ENCODE data around the gene SEPTIN8.

SEPTIN8 gene

DNA sequence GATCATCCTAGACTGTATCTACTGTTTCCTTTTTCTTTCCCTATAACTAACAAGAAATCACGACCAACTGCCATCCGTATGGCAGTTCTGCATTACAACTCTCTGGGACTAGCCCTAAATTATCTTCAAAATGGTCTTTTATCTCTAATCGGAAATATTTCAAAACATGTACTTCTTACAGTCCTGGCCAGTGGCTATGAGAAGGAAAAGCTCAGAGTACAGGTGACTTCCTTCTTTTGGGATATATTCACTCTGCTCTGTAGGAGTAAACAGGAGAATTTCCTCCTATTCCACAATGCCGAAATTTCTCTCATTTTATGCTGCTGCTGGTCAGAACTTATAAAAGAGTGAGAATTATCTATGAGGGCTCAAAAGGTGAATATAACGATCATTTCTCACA lies 1.8 kb upstream of the SEPTIN8 start:
- H3K4me3 ChIP-seq (ENCODE audit: low read depth, low read length) = no peak overlapping the region
- TF ChIP-seq, protein P1, sequence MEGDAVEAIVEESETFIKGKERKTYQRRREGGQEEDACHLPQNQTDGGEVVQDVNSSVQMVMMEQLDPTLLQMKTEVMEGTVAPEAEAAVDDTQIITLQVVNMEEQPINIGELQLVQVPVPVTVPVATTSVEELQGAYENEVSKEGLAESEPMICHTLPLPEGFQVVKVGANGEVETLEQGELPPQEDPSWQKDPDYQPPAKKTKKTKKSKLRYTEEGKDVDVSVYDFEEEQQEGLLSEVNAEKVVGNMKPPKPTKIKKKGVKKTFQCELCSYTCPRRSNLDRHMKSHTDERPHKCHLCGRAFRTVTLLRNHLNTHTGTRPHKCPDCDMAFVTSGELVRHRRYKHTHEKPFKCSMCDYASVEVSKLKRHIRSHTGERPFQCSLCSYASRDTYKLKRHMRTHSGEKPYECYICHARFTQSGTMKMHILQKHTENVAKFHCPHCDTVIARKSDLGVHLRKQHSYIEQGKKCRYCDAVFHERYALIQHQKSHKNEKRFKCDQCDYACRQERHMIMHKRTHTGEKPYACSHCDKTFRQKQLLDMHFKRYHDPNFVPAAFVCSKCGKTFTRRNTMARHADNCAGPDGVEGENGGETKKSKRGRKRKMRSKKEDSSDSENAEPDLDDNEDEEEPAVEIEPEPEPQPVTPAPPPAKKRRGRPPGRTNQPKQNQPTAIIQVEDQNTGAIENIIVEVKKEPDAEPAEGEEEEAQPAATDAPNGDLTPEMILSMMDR (IDR thresholded peaks at IDR 0.05; ENCODE audit: low read depth, low read length) = no peak

DNA sequence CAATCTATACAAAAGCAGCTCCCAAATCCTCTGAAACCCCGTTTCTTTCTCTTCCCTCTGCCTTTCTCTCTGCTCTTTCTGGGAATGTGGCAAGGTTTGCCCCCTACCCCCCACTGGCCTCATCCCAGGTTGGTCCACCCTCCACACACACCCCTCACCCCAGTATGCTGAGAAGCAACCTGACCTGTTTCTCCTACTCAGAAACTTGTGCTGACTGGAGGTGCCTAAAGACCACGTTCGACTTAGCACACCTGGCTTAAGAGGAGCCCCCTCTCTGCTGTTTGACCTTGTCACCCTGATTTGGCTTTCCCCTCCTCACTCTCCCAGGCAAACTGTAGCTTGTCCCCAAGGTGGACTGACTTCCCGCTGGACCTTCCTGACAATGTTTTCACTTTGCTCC lies 1.1 kb upstream of the SEPTIN8 start:
- TF ChIP-seq, protein P1 (IDR thresholded peaks at IDR 0.05; ENCODE audit: low read depth, low read length) = no peak
- H3K4me3 ChIP-seq (ENCODE audit: low read depth, low read length) = peak overlapping the region; percentile 81

DNA sequence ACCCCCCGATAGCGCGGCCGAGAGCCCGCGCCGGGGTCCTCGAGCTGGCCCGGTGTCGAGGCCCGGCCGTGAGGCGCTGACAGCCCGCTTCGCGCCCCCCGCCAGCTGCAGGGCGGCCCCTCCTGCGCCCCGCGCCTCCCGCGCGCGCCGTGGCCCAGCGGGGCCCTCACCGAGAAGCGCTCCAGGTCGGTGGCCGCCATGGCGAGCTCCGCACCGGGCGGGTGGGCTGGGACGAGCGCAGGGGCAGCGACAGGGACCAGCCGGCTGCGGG lies 166 bp downstream of the SEPTIN8 start:
- H3K4me3 ChIP-seq (ENCODE audit: low read depth, low read length) = peak overlapping the region; percentile 81
- TF ChIP-seq, protein P1 (IDR thresholded peaks at IDR 0.05; ENCODE audit: low read depth, low read length) = no peak

DNA sequence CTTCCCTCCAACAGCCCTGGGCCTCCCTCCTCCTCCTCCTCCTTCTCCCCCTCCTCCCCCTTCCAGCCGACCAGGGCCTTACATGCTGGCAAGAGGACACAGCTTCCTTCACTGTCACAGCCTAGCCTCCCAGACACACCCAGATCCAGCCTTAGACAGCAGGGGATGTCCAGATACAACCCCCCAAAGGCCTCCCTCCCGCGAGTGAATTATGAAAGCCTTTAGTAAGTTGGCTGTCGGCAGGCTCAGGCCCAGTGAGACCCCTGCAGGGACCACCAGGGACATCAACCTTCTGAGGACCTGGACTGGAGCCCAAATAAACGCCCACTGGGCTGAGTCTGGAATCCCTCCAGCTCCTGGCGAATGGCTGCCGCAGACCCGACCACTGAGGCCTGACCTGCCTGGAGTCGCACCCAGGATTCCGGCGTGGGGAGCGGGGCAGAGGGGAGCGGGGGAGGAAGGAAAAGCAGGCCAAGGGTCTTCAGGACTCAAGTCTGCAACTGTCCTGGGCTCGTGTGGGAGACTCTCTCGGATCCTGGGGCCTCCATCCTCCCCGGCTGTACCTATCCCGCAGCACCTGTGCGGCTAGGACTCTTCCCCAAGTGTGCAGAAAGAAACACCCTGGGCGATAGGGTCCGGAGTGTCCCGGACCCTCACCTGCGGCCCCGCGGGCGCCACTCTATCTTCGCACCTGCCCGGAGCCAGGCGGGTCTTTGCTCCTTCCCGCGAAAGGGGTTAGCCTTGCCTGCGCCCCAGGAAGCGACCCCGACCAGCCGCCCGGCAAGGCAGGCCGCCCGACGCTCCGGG lies 705 bp downstream of the SEPTIN8 start:
- peak overlapping the region; percentile 81 for H3K4me3 ChIP-seq (ENCODE audit: low read depth, low read length)
- TF ChIP-seq, protein P1 (IDR thresholded peaks at IDR 0.05; ENCODE audit: low read depth, low read length) = no peak

DNA sequence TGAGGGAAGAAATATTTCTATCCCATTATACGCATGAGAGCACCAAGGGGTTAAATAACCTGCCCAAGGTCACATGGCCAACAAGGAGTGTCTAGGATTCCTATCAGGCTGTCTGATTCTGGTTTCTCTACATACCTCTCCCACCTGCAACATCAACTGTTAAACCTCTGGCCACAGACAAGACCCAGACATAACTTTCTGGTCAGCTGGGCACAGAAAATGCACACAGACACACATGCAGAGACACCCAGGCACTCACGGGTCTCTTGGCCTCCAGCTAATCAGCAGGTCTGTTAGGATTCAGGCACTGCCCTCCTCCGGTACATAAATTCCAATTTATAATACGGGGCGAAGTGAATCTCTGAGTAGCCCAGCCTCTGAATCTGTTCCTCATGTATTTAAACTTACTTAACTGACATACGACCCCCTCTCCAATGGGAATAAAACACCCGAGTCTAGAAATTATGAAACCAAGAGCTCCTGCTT lies 1.5 kb downstream of the SEPTIN8 start:
- TF ChIP-seq, protein P1 (IDR thresholded peaks at IDR 0.05; ENCODE audit: low read depth, low read length) = no peak
- H3K4me3 ChIP-seq (ENCODE audit: low read depth, low read length) = peak overlapping the region; percentile 81; the same call in 1 of the 2 replicates

DNA sequence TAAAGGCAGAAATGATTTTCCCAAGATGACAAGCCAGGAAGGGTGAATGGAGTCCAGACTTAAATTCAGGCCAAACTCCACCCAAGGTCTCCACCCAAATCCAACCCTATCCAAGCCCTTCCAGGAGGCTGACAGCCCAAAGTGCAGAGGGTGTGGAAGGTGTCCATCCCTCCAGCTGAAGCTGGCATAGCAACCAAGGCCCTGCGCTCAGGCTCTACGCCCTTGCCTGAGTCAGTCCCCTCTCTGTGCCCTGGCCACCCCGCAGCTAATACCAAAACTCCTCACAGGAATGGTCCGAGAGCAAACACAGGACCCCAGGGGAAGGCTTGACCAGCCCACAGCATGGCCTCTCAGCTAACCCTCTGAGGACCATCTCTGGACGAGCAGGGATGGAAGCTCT lies 2.1 kb downstream of the SEPTIN8 start:
- no peak overlapping the region for H3K4me3 ChIP-seq (ENCODE audit: low read depth, low read length)
- TF ChIP-seq, protein P1 (IDR thresholded peaks at IDR 0.05; ENCODE audit: low read depth, low read length) = no peak

DNA sequence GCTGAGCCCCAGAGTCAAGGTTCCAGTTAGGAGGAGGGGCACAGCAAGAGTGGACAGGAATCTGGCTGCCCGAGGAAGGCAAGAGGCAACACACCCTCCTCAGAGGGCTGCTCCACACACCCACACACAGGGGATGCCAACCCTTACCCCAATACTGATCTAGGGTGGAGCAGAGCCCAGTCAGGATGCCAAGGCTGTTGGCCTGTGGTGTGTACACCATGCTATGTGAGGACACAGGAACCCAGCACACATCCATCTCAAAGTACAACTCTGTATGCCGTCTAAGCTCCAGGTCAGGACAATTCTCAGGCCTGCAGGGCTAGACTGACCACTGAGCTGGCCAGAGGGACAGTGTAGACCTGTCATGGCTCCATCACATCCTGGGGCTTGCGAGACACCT lies 2.6 kb downstream of the SEPTIN8 start:
- TF ChIP-seq, protein P1 (IDR thresholded peaks at IDR 0.05; ENCODE audit: low read depth, low read length) = no peak
- H3K4me3 ChIP-seq (ENCODE audit: low read depth, low read length) = no peak overlapping the region

Data from WI38 (cell line).